Uterus (tissue), 4 donors: ENCODE data around the gene ZNRD2. TPM values are rescaled to one million over a fixed set of nuclear protein-coding genes. Genes with fewer than 3 reads are reported as not detected.
A peak's percentile ranks its signal among the peaks of the same experiment; 100 is the strongest.

Experiments
- DNase-seq, 2 donors: peaks; one replicate each; pipeline ENCODE4 v3.0.0-alpha.2; 2019 to 2020
- H3K27ac ChIP-seq, 2 donors: fragments of 200-600 bp; sonication (generic); 1 replicate in 1 of 2; 2 replicates in 1 of 2; pipeline ENCODE4 v1.5.1; 2016 to 2018
- H3K27me3 ChIP-seq, 2 donors: fragments of 200-600 bp; sonication (generic); one replicate each; pipeline ENCODE4 v1.5.1; 2018 to 2019; ENCODE audit warnings: control low read depth in 1 of 2
- H3K36me3 ChIP-seq, 2 donors: fragments of 200-600 bp; sonication (generic); one replicate each; pipeline ENCODE4 v1.5.1; 2019; ENCODE audit warnings: control low read depth in 1 of 2
- H3K4me1 ChIP-seq, 2 donors: fragments of 200-600 bp; sonication (generic); one replicate each; pipeline ENCODE4 v1.5.1; 2018 to 2019; ENCODE audit warnings: control low read depth in 1 of 2
- H3K4me3 ChIP-seq, 2 donors: fragments of 200-600 bp; sonication (generic); 1 replicate in 1 of 2; 2 replicates in 1 of 2; pipeline ENCODE4 v1.5.1; 2018 to 2019; ENCODE audit warnings: mild to moderate bottlenecking in 1 of 2
- H3K9me3 ChIP-seq, 2 donors: fragments of 200-600 bp; sonication (generic); one replicate each; pipeline ENCODE4 v1.5.1; 2019; ENCODE audit warnings: control low read depth in 1 of 2
- CTCF ChIP-seq, 4 experiments: fragments of 200-600 bp in 2 of 4; fragments of 450-650 bp in 2 of 4; sonication (generic) in 2 of 4; IDR thresholded peaks; one replicate each; pipeline ENCODE4 v1.5.1; 2016 to 2019; ENCODE audit warnings: antibody characterized with exemption in 4 of 4, mild to moderate bottlenecking in 2 of 4, moderate library complexity in 1 of 4
- POLR2A ChIP-seq, 2 donors: fragments of 450-650 bp; IDR thresholded peaks; one replicate each; pipeline ENCODE4 v1.6.1; 2016; ENCODE audit warnings: antibody characterized with exemption in 2 of 2, mild to moderate bottlenecking in 1 of 2, moderate library complexity in 1 of 2
- intact Hi-C: fragments of 100-400 bp; cut with DNase I; formaldehyde crosslinking; loops from one replicate; pipeline ENCODE4 v1.15.1; 2023; ENCODE audit warnings: low total_unique reads
- total RNA-seq, 4 donors: library from RNA; depleted of rRNA in 3 of 4; stranded (reverse); fragments of >200 nt in 3 of 4; gene quantifications; one replicate each; pipeline versions ENCODE4 v1.1.0 to v1.2.4, GENCODE V29; 2014 to 2023
- donor health status: DM: yes; HTN: yes; CAD: no.

ZNRD2 gene
- total RNA-seq, 4 donors from 2014 or later: 12.3 to 42.6 (median 31.6) TPM

GRCh38 chr11:65565624-65566453 lies 4.4 kb upstream of the ZNRD2 start:
- Histone ChIP-seq H3K27me3 (no peaks in the 10 kb centered on the region), H3K9me3 (no peaks in the 10 kb centered on the region), H3K4me1 (peaks cover 4 to 13% of the 10 kb centered on the region in 2 donors), H3K27ac (peak overlapping the region in 1 of 2 donors; percentile 11), H3K4me3 (no peak overlapping the region), H3K36me3 (no peaks in the 10 kb centered on the region)
- intact Hi-C loops: no loop called here
- no peak for DNase-seq
- TF ChIP-seq POLR2A (IDR thresholded peaks at IDR 0.05) (no peak), CTCF (IDR thresholded peaks at IDR 0.05) (no peak)

- Histone ChIP-seq H3K4me1 (peaks cover 12 to 33% of the 10 kb centered on the region in 2 donors), H3K9me3 (no peaks in the 10 kb centered on the region), H3K27ac (peak overlapping the region; percentile 84 to 92), H3K36me3 (no peaks in the 10 kb centered on the region), H3K27me3 (no peaks in the 10 kb centered on the region), H3K4me3 (peak overlapping the region; percentile 96)
- intact Hi-C loops: no loop called here
- DNase-seq: no peak
- no peak for TF ChIP-seq POLR2A (IDR thresholded peaks at IDR 0.05)
Measured at GRCh38 chr11:65569164-65569972, 909 bp upstream of the ZNRD2 start.

- Histone ChIP-seq H3K9me3 (no peaks in the 10 kb centered on the region), H3K4me3 (peak overlapping the region in 1 of 2 donors; percentile 96), H3K27me3 (no peaks in the 10 kb centered on the region), H3K4me1 (peaks cover 12 to 37% of the 10 kb centered on the region in 2 donors), H3K27ac (peak overlapping the region; percentile 84 to 92), H3K36me3 (no peaks in the 10 kb centered on the region)
- intact Hi-C loops: no loop called here
- DNase-seq: no peak
- no peak for TF ChIP-seq POLR2A (IDR thresholded peaks at IDR 0.05)
- TF ChIP-seq CTCF (IDR thresholded peaks at IDR 0.05): no peak
Measured at GRCh38 chr11:65571420-65571819, 1.1 kb downstream of the ZNRD2 start.

GRCh38 chr11:65571940-65572339 lies 1.7 kb downstream of the ZNRD2 start:
- no peaks in the 10 kb centered on the region for H3K9me3 ChIP-seq
- no peaks in the 10 kb centered on the region for H3K27me3 ChIP-seq
- no peaks in the 10 kb centered on the region for H3K36me3 ChIP-seq
- TF ChIP-seq CTCF (IDR thresholded peaks at IDR 0.05) (peak; percentile 35 to 46 (median 41)), POLR2A (IDR thresholded peaks at IDR 0.05) (no peak)
- H3K4me3 ChIP-seq: peak overlapping the region; percentile 44 to 70
- peak overlapping the region; percentile 84 to 92 for H3K27ac ChIP-seq
- no peak for DNase-seq
- intact Hi-C loops: no loop called here
- H3K4me1 ChIP-seq: peaks cover 12 to 42% of the 10 kb centered on the region in 2 donors

- peak within 1 kb of the TSS; percentile 84 to 92 for H3K27ac ChIP-seq
- H3K27me3 ChIP-seq: no peaks in the 10 kb centered on the region
- intact Hi-C loops: no loop called here
- no peaks in the 10 kb centered on the region for H3K9me3 ChIP-seq
- TF ChIP-seq CTCF (IDR thresholded peaks at IDR 0.05) (peak in 1 of 4 experiments; percentile 2), POLR2A (IDR thresholded peaks at IDR 0.05) (peak; percentile 63 to 82)
- peak; percentile 92 to 94 for DNase-seq
- H3K4me3 ChIP-seq: peak within 1 kb of the TSS; percentile 44 to 70
- no peaks in the 10 kb centered on the region for H3K36me3 ChIP-seq
- H3K4me1 ChIP-seq: peaks cover 12 to 47% of the 10 kb centered on the region in 2 donors
Measured at GRCh38 chr11:65572356-65573051, 2.2 kb downstream of the ZNRD2 start, which contains the start of gene FAM89B. FAM89B (plus strand) TSS chr11:65572538; CDS start chr11:65572670, 132 bp downstream.
